HL-60/S4 treated with retinoic acid at 250 ng/mL for 4 days and 3 days (cell line): ENCODE measurements around the gene UGCG.
"Not testable (repeated sequence)": the region's sequence is repeated elsewhere in the genome, so short reads cannot be mapped to it uniquely, and the experiment has no call there.

ENCODE experiments used
- in situ Hi-C: fragments of 300-500 bp; cut with MboI; formaldehyde crosslinking; loops from 2 replicates; pipeline ENCODE4 v1.7.0; 2022; ENCODE audit warnings: low sequenced_read_pairs

UGCG gene

GRCh38 chr9:111917201-111917600 lies 20.6 kb downstream of the UGCG start:
- in situ Hi-C loops: no loop called here

- in situ Hi-C loops: no loop called here
Observed at GRCh38 chr9:111917980-111918379, 21.4 kb downstream of the UGCG start.

GRCh38 chr9:111919875-111920274 lies 23.3 kb downstream of the UGCG start:
- in situ Hi-C loops: no loop called here

- in situ Hi-C loops: no loop called here
Observed at GRCh38 chr9:111920531-111920930, 23.9 kb downstream of the UGCG start.

- in situ Hi-C loops: no loop called here
Observed at GRCh38 chr9:111922324-111923013, 25.9 kb downstream of the UGCG start.

- in situ Hi-C loops: no loop called here
Observed at GRCh38 chr9:111924281-111924680, 27.7 kb downstream of the UGCG start.

- in situ Hi-C loops: no loop called here
Observed at GRCh38 chr9:111925017-111925770, 28.6 kb downstream of the UGCG start.

- in situ Hi-C loops: no loop called here
Observed at GRCh38 chr9:111925784-111926183, 29.2 kb downstream of the UGCG start.

GRCh38 chr9:111926421-111926875 lies 29.8 kb downstream of the UGCG start:
- in situ Hi-C loops: no loop called here

GRCh38 chr9:111928359-111928720 lies 31.7 kb downstream of the UGCG start:
- in situ Hi-C loops: no loop called here

- in situ Hi-C loops: no loop called here
Observed at GRCh38 chr9:111934747-111935146, 38.1 kb downstream of the UGCG start.

- in situ Hi-C loops: no loop called here
Observed at GRCh38 chr9:111936391-111936790, 39.8 kb downstream of the UGCG start.

GRCh38 chr9:111937301-111937700 lies 40.7 kb downstream of the UGCG start:
- in situ Hi-C loops: no loop called here

- in situ Hi-C loops: no loop called here
Observed at GRCh38 chr9:111937781-111938426, 41.3 kb downstream of the UGCG start.

- in situ Hi-C loops: no loop called here
Observed at GRCh38 chr9:111938427-111938800, 41.8 kb downstream of the UGCG start.

GRCh38 chr9:111939322-111939721 lies 42.7 kb downstream of the UGCG start:
- in situ Hi-C loops: no loop called here

GRCh38 chr9:111940697-111941096 lies 44.1 kb downstream of the UGCG start:
- in situ Hi-C loops: no loop called here

- in situ Hi-C loops: no loop called here
Observed at GRCh38 chr9:111943200-111943599, 46.6 kb downstream of the UGCG start.

- in situ Hi-C loops: no loop called here
Observed at GRCh38 chr9:111943746-111944145, 47.1 kb downstream of the UGCG start.

- in situ Hi-C loops: no loop called here
Observed at GRCh38 chr9:111944241-111944866, 47.7 kb downstream of the UGCG start.

- in situ Hi-C loops: no loop called here
Observed at GRCh38 chr9:111945216-111945615, 48.6 kb downstream of the UGCG start.

- in situ Hi-C loops: not testable (repeated sequence)
Observed at GRCh38 chr9:111948109-111948508, 51.5 kb downstream of the UGCG start.
